GM23338 (cell line): ENCODE data around the gene XAGE1B. TPM values are rescaled to one million over a fixed set of nuclear protein-coding genes. Genes with fewer than 3 reads are reported as not detected.

ENCODE experiments used
- ATAC-seq: fragments of 200-7000 bp; cut with Tn5 transposase; 3 replicates; pipeline ENCODE4 v1.9.1; 2020
- DNase-seq: peaks from one replicate; pipeline ENCODE4 v3.0.0-alpha.2; 2015; ENCODE audit warnings: low spot score
- H2AFZ ChIP-seq: fragments of 200-600 bp; sonication (generic); 2 replicates; pipeline ENCODE4 v1.8.0; 2016; ENCODE audit warnings: antibody characterized with exemption, mild to moderate bottlenecking, moderate library complexity
- H3F3A ChIP-seq: fragments of 200-600 bp; sonication (generic); replicated peaks from 2 replicates; pipeline ENCODE4 v1.8.0; 2017; ENCODE audit warnings: antibody characterized with exemption, mixed run types, low read depth
- H3K27ac ChIP-seq: fragments of 200-600 bp; sonication (generic); 2 replicates; pipeline ENCODE4 v1.6.1; 2016; ENCODE audit warnings: low read depth
- H3K27me3 ChIP-seq: fragments of 200-600 bp; sonication (generic); 2 replicates; pipeline ENCODE4 v1.8.0; 2016; ENCODE audit warnings: mild to moderate bottlenecking, mixed run types, moderate library complexity; ENCODE audit not compliant: insufficient read depth
- H3K36me3 ChIP-seq: fragments of 200-600 bp; sonication (generic); 2 replicates; pipeline ENCODE4 v1.8.0; 2016; ENCODE audit warnings: mild to moderate bottlenecking; ENCODE audit not compliant: insufficient read depth
- H3K4me1 ChIP-seq: fragments of 200-600 bp; sonication (generic); 2 replicates; pipeline ENCODE4 v1.8.0; 2016; ENCODE audit warnings: mild to moderate bottlenecking, moderate library complexity; ENCODE audit not compliant: insufficient read depth
- H3K4me2 ChIP-seq: fragments of 200-600 bp; sonication (generic); 2 replicates; pipeline ENCODE4 v1.7.1; 2017; ENCODE audit warnings: mixed run types
- H3K4me3 ChIP-seq: fragments of 200-600 bp; sonication (generic); 2 replicates; pipeline ENCODE4 v1.6.1; 2016; ENCODE audit warnings: mixed run types
- H3K79me2 ChIP-seq: fragments of 200-600 bp; sonication (generic); replicated peaks from 2 replicates; pipeline ENCODE4 v1.8.0; 2017; ENCODE audit warnings: mild to moderate bottlenecking; ENCODE audit not compliant: insufficient read depth
- H3K9me2 ChIP-seq: fragments of 200-600 bp; sonication (generic); 2 replicates; pipeline ENCODE4 v1.8.0; 2017; ENCODE audit not compliant: insufficient read depth
- H4K20me1 ChIP-seq: fragments of 200-600 bp; sonication (generic); replicated peaks from 2 replicates; pipeline ENCODE4 v1.8.0; 2017; ENCODE audit warnings: mild to moderate bottlenecking; ENCODE audit not compliant: insufficient read depth
- H3K27ac Mint-ChIP-seq: 2 replicates; pipeline ENCODE4 v1.8.0; 2020; ENCODE audit warnings: inconsistent platforms, mild to moderate bottlenecking, moderate library complexity, mixed read lengths
- H3K27me3 Mint-ChIP-seq: 3 replicates; pipeline ENCODE4 v1.8.0; 2022; ENCODE audit warnings: low read depth, mild to moderate bottlenecking, moderate library complexity, mixed read lengths, inconsistent platforms; ENCODE audit not compliant: insufficient read depth, poor library complexity
- H3K36me3 Mint-ChIP-seq: 3 replicates; pipeline ENCODE4 v1.8.0; 2021; ENCODE audit warnings: low read depth, mild to moderate bottlenecking, inconsistent platforms, moderate library complexity, mixed read lengths
- H3K4me1 Mint-ChIP-seq: 3 replicates; pipeline ENCODE4 v1.8.0; 2020; ENCODE audit warnings: mild to moderate bottlenecking, inconsistent platforms, mixed read lengths
- H3K4me3 Mint-ChIP-seq: 3 replicates; pipeline ENCODE4 v1.8.0; 2021; ENCODE audit warnings: moderate library complexity, mild to moderate bottlenecking, inconsistent platforms, mixed read lengths
- H3K9me3 Mint-ChIP-seq: 3 replicates; pipeline ENCODE4 v1.8.0; 2020; ENCODE audit warnings: moderate library complexity, mild to moderate bottlenecking, inconsistent platforms, mixed read lengths
- CREB1 ChIP-seq: fragments of 250-450 bp; sonication (Bioruptor Pico); IDR thresholded peaks from 2 replicates; pipeline ENCODE4 v1.5.0; 2020; ENCODE audit warnings: low read depth, mild to moderate bottlenecking, moderate library complexity
- EZH2 ChIP-seq: fragments of 200-600 bp; sonication (generic); IDR thresholded peaks from one replicate; pipeline ENCODE4 v1.8.0; 2017; ENCODE audit warnings: antibody characterized with exemption, mild to moderate bottlenecking, low read depth; ENCODE audit not compliant: unreplicated experiment
- JUNB ChIP-seq: IDR thresholded peaks from one replicate; pipeline ENCODE4 v1.6.1; 2016; ENCODE audit warnings: antibody characterized with exemption; ENCODE audit not compliant: unreplicated experiment
- NANOG ChIP-seq: IDR thresholded peaks from 2 replicates; pipeline ENCODE4 v1.6.1; 2016; ENCODE audit warnings: antibody characterized with exemption, borderline replicate concordance
- POLR2AphosphoS5 ChIP-seq: IDR thresholded peaks from 2 replicates; pipeline ENCODE4 v1.6.1; 2016; ENCODE audit warnings: antibody characterized with exemption, low read depth
- ZNF114 ChIP-seq: fragments of 250-450 bp; sonication (Bioruptor Pico); IDR thresholded peaks from 2 replicates; pipeline ENCODE4 v1.5.0; 2020; ENCODE audit warnings: mild to moderate bottlenecking, moderate library complexity
- ZNF331 ChIP-seq: fragments of 250-450 bp; sonication (Bioruptor Pico); IDR thresholded peaks from 2 replicates; pipeline ENCODE4 v1.5.0; 2020; ENCODE audit warnings: low read depth, mild to moderate bottlenecking, moderate library complexity
- polyA plus RNA-seq: library from polyadenylated mRNA; unstranded; fragments of >200 nt; fragmentation: Nextera tagmentation; extraction: Ambion mirVana; gene quantifications from 2 replicates; pipeline ENCODE4 v1.2.1, GENCODE V29; 2016
- total RNA-seq: library from RNA; depleted of rRNA; stranded (reverse); fragments of >200 nt; shearing (Covaris generic); gene quantifications from 2 replicates; pipeline ENCODE4 v1.2.3, GENCODE V29; 2014
- TF ChIP-seq, protein P1 (sequence below): IDR thresholded peaks from 2 replicates; pipeline ENCODE4 v1.6.1; 2016; ENCODE audit warnings: antibody characterized with exemption
- TF ChIP-seq, protein P2 (sequence below): fragments of 250-450 bp; sonication (Bioruptor Pico); IDR thresholded peaks from 2 replicates; pipeline ENCODE4 v1.5.0; 2020; ENCODE audit warnings: mild to moderate bottlenecking, moderate library complexity

The XAGE1B gene
- total and polyA plus RNA-seq, 2 experiments from 2014 or later: not detected

GRCh38 chrX:52509916-52510315 lies 6.9 kb downstream of the XAGE1B start:
- no peaks in the 10 kb centered on the region for H3K27me3 Mint-ChIP-seq
- ATAC-seq: no peak
- Histone ChIP-seq H3K79me2 (no peaks in the 10 kb centered on the region), H3K36me3 (no peaks in the 10 kb centered on the region), H3K4me1 (no peaks in the 10 kb centered on the region), H2AFZ (no peak overlapping the region), H3K4me2 (no peak overlapping the region), H3K9me2 (no peaks in the 10 kb centered on the region), H3K27me3 (no peaks in the 10 kb centered on the region), H3K27ac (no peak overlapping the region), H4K20me1 (no peaks in the 10 kb centered on the region), H3K4me3 (no peak overlapping the region), H3F3A (no peaks in the 10 kb centered on the region)
- H3K9me3 Mint-ChIP-seq: no peaks in the 10 kb centered on the region; the same call in 2 of the 3 replicates
- no peak overlapping the region for H3K4me3 Mint-ChIP-seq
- no peak overlapping the region for H3K27ac Mint-ChIP-seq
- TF ChIP-seq POLR2AphosphoS5: no peak
- no peak for TF ChIP-seq NANOG
- TF ChIP-seq, protein P1, sequence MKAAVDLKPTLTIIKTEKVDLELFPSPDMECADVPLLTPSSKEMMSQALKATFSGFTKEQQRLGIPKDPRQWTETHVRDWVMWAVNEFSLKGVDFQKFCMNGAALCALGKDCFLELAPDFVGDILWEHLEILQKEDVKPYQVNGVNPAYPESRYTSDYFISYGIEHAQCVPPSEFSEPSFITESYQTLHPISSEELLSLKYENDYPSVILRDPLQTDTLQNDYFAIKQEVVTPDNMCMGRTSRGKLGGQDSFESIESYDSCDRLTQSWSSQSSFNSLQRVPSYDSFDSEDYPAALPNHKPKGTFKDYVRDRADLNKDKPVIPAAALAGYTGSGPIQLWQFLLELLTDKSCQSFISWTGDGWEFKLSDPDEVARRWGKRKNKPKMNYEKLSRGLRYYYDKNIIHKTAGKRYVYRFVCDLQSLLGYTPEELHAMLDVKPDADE: no peak
- no peak for TF ChIP-seq ZNF114 (CRISPR knock-in tag)
- no peak for TF ChIP-seq EZH2
- TF ChIP-seq ZNF331: no peak
- TF ChIP-seq, protein P2, sequence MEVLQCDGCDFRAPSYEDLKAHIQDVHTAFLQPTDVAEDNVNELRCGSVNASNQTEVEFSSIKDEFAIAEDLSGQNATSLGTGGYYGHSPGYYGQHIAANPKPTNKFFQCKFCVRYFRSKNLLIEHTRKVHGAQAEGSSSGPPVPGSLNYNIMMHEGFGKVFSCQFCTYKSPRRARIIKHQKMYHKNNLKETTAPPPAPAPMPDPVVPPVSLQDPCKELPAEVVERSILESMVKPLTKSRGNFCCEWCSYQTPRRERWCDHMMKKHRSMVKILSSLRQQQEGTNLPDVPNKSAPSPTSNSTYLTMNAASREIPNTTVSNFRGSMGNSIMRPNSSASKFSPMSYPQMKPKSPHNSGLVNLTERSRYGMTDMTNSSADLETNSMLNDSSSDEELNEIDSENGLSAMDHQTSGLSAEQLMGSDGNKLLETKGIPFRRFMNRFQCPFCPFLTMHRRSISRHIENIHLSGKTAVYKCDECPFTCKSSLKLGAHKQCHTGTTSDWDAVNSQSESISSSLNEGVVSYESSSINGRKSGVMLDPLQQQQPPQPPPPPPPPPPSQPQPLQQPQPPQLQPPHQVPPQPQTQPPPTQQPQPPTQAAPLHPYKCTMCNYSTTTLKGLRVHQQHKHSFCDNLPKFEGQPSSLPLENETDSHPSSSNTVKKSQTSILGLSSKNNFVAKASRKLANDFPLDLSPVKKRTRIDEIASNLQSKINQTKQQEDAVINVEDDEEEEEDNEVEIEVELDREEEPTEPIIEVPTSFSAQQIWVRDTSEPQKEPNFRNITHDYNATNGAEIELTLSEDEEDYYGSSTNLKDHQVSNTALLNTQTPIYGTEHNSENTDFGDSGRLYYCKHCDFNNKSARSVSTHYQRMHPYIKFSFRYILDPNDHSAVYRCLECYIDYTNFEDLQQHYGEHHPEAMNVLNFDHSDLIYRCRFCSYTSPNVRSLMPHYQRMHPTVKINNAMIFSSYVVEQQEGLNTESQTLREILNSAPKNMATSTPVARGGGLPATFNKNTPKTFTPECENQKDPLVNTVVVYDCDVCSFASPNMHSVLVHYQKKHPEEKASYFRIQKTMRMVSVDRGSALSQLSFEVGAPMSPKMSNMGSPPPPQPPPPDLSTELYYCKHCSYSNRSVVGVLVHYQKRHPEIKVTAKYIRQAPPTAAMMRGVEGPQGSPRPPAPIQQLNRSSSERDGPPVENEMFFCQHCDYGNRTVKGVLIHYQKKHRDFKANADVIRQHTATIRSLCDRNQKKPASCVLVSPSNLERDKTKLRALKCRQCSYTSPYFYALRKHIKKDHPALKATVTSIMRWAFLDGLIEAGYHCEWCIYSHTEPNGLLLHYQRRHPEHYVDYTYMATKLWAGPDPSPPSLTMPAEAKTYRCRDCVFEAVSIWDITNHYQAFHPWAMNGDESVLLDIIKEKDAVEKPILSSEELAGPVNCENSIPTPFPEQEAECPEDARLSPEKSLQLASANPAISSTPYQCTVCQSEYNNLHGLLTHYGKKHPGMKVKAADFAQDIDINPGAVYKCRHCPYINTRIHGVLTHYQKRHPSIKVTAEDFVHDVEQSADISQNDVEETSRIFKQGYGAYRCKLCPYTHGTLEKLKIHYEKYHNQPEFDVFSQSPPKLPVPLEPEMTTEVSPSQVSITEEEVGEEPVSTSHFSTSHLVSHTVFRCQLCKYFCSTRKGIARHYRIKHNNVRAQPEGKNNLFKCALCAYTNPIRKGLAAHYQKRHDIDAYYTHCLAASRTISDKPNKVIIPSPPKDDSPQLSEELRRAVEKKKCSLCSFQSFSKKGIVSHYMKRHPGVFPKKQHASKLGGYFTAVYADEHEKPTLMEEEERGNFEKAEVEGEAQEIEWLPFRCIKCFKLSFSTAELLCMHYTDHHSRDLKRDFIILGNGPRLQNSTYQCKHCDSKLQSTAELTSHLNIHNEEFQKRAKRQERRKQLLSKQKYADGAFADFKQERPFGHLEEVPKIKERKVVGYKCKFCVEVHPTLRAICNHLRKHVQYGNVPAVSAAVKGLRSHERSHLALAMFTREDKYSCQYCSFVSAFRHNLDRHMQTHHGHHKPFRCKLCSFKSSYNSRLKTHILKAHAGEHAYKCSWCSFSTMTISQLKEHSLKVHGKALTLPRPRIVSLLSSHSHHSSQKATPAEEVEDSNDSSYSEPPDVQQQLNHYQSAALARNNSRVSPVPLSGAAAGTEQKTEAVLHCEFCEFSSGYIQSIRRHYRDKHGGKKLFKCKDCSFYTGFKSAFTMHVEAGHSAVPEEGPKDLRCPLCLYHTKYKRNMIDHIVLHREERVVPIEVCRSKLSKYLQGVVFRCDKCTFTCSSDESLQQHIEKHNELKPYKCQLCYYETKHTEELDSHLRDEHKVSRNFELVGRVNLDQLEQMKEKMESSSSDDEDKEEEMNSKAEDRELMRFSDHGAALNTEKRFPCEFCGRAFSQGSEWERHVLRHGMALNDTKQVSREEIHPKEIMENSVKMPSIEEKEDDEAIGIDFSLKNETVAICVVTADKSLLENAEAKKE: no peak
- TF ChIP-seq CREB1 (CRISPR knock-in tag): no peak
- no peak for TF ChIP-seq JUNB
- H3K36me3 Mint-ChIP-seq: no peaks in the 10 kb centered on the region
- no peaks in the 10 kb centered on the region; the same call in 2 of the 3 replicates for H3K4me1 Mint-ChIP-seq
- DNase-seq: no peak
